Prostate gland (tissue), 2 donors: Measurements from ENCODE around the gene RNU7-1.

Source experiments
- POLR2A ChIP-seq: fragments of 450-650 bp; IDR thresholded peaks from one replicate; pipeline ENCODE4 v1.6.1; 2016; ENCODE audit warnings: antibody characterized with exemption, mild to moderate bottlenecking
- TF ChIP-seq, protein P1 (sequence below), 4 experiments: fragments of 200-600 bp in 2 of 4; fragments of 450-650 bp in 2 of 4; sonication (generic) in 2 of 4; IDR thresholded peaks; 1 replicate in 3 of 4; 2 replicates in 1 of 4; pipeline ENCODE4 v1.5.1; 2016 to 2019; ENCODE audit warnings: antibody characterized with exemption in 4 of 4, mild to moderate bottlenecking in 2 of 4, moderate library complexity in 2 of 4

- TF ChIP-seq, protein P1, sequence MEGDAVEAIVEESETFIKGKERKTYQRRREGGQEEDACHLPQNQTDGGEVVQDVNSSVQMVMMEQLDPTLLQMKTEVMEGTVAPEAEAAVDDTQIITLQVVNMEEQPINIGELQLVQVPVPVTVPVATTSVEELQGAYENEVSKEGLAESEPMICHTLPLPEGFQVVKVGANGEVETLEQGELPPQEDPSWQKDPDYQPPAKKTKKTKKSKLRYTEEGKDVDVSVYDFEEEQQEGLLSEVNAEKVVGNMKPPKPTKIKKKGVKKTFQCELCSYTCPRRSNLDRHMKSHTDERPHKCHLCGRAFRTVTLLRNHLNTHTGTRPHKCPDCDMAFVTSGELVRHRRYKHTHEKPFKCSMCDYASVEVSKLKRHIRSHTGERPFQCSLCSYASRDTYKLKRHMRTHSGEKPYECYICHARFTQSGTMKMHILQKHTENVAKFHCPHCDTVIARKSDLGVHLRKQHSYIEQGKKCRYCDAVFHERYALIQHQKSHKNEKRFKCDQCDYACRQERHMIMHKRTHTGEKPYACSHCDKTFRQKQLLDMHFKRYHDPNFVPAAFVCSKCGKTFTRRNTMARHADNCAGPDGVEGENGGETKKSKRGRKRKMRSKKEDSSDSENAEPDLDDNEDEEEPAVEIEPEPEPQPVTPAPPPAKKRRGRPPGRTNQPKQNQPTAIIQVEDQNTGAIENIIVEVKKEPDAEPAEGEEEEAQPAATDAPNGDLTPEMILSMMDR (IDR thresholded peaks at IDR 0.05): no peak
- TF ChIP-seq POLR2A: no peak
These were observed 43.6 kb upstream of the RNU7-1 start for GRCh38 chr12:6899837-6900519.
